ENCODE data around the gene CCNY.
"Not testable (repeated sequence)": the region's sequence is repeated elsewhere in the genome, so short reads cannot be mapped to it uniquely, and the experiment has no call there.

- TF ChIP-seq, protein P1, sequence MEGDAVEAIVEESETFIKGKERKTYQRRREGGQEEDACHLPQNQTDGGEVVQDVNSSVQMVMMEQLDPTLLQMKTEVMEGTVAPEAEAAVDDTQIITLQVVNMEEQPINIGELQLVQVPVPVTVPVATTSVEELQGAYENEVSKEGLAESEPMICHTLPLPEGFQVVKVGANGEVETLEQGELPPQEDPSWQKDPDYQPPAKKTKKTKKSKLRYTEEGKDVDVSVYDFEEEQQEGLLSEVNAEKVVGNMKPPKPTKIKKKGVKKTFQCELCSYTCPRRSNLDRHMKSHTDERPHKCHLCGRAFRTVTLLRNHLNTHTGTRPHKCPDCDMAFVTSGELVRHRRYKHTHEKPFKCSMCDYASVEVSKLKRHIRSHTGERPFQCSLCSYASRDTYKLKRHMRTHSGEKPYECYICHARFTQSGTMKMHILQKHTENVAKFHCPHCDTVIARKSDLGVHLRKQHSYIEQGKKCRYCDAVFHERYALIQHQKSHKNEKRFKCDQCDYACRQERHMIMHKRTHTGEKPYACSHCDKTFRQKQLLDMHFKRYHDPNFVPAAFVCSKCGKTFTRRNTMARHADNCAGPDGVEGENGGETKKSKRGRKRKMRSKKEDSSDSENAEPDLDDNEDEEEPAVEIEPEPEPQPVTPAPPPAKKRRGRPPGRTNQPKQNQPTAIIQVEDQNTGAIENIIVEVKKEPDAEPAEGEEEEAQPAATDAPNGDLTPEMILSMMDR (IDR thresholded peaks at IDR 0.05; ENCODE audit: poor library complexity), result not testable (repeated sequence)
- TF ChIP-seq EZH2 (IDR thresholded peaks at IDR 0.05; ENCODE audit: borderline replicate concordance); EZH2phosphoT487 (IDR thresholded peaks at IDR 0.05; ENCODE audit: low read depth, severe bottlenecking, unreplicated experiment): not testable (repeated sequence)
These were observed 69.8 kb downstream of the CCNY start for GRCh38 chr10:35406003-35406630.

Measured in hepatocyte (in vitro differentiated cells).